Islet of Langerhans (tissue), 1 donor: ENCODE data around the gene SNRNP70.

ENCODE experiments used
- FAIRE-seq: peaks from one replicate; lab custom pipeline; 2011; peaks lifted over from hg19 to GRCh38; lab: Jason Lieb, UNC

The SNRNP70 gene

GRCh38 chr19:49148784-49149651 lies 63.8 kb downstream of the SNRNP70 start:
- no peak for FAIRE-seq

GRCh38 chr19:49149652-49150105 lies 64.4 kb downstream of the SNRNP70 start:
- FAIRE-seq = no peak

GRCh38 chr19:49150106-49150943 lies 65.1 kb downstream of the SNRNP70 start:
- no peak for FAIRE-seq

- no peak for FAIRE-seq
Observed at GRCh38 chr19:49150944-49151243, 65.6 kb downstream of the SNRNP70 start.

GRCh38 chr19:49151267-49152118 lies 66.2 kb downstream of the SNRNP70 start:
- no peak for FAIRE-seq

- FAIRE-seq = no peak
Observed at GRCh38 chr19:49152119-49152550, 66.9 kb downstream of the SNRNP70 start.

- FAIRE-seq = no peak
Observed at GRCh38 chr19:49153167-49153809, 68.0 kb downstream of the SNRNP70 start.

- FAIRE-seq = no peak
Observed at GRCh38 chr19:49154279-49154678, 69.0 kb downstream of the SNRNP70 start.

- FAIRE-seq = no peak
Observed at GRCh38 chr19:49155005-49155819, 70.0 kb downstream of the SNRNP70 start, which contains the start of gene HRC. TSS of gene HRC (minus strand) at chr19:49155396. CDS start at chr19:49155237, 159 bp downstream.

GRCh38 chr19:49155820-49156346 lies 70.6 kb downstream of the SNRNP70 start:
- FAIRE-seq = no peak

GRCh38 chr19:49157445-49158224 lies 72.4 kb downstream of the SNRNP70 start, which contains the start of gene TRPM4:
TSS of gene TRPM4 (plus strand) at chr19:49157792. CDS start at chr19:49157867, 75 bp downstream.
- no peak for FAIRE-seq
